ENCODE results near the gene AGA.

Gene AGA

DNA sequence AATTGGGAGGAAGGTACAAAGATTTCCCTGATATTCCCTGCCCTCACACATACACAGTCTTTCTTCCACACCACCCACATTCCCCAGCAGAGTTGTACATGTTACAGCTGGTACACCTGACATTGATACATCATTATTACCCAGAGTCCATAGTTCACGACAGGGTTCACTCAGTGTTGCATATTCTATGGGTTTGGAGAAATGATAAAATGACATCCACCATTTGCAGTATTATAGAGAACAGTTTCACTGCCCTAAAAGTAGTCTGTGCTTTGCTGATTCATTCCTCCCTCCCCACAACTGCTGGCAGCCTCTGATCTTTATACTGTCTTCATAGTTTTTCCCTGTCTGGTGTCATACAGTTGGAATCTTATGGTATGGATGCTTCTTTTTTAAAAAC lies 15.0 kb downstream of the AGA start:
- Histone ChIP-seq H4K20me1 (ENCODE audit: low read depth, low read length) (no peaks in the 10 kb centered on the region), H3K4me2 (ENCODE audit: low read depth, low read length, poor library complexity, severe bottlenecking) (no peak overlapping the region), H3K27ac (ENCODE audit: low read depth, low read length) (no peak overlapping the region), H3K9ac (ENCODE audit: low read length) (no peak overlapping the region), H3K36me3 (ENCODE audit: low read length) (0 out of 2 replicates have a peak, but pooled peaks cover 6% of the 10 kb centered on the region), H3F3A (ENCODE audit: insufficient read depth) (no peaks in the 10 kb centered on the region), H3K27me3 (ENCODE audit: low read length) (no peaks in the 10 kb centered on the region), H2AFZ (ENCODE audit: low read depth, low read length, severe bottlenecking) (no peak overlapping the region), H3K9me2 (replicated peaks; ENCODE audit: insufficient read depth, low read length) (no peaks in the 10 kb centered on the region), H3K79me2 (ENCODE audit: insufficient read depth, low read length) (no peaks in the 10 kb centered on the region), H3K9me3 (ENCODE audit: insufficient read depth, low read length) (no peaks in the 10 kb centered on the region), H3K4me3 (ENCODE audit: insufficient read depth, low read length, poor library complexity, severe bottlenecking) (no peak overlapping the region)
- TF ChIP-seq, protein P1, sequence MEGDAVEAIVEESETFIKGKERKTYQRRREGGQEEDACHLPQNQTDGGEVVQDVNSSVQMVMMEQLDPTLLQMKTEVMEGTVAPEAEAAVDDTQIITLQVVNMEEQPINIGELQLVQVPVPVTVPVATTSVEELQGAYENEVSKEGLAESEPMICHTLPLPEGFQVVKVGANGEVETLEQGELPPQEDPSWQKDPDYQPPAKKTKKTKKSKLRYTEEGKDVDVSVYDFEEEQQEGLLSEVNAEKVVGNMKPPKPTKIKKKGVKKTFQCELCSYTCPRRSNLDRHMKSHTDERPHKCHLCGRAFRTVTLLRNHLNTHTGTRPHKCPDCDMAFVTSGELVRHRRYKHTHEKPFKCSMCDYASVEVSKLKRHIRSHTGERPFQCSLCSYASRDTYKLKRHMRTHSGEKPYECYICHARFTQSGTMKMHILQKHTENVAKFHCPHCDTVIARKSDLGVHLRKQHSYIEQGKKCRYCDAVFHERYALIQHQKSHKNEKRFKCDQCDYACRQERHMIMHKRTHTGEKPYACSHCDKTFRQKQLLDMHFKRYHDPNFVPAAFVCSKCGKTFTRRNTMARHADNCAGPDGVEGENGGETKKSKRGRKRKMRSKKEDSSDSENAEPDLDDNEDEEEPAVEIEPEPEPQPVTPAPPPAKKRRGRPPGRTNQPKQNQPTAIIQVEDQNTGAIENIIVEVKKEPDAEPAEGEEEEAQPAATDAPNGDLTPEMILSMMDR (IDR thresholded peaks at IDR 0.05; ENCODE audit: insufficient read depth, low read length, poor library complexity, severe bottlenecking): no peak
- no peak for TF ChIP-seq EZH2phosphoT487 (conservative IDR thresholded peaks at IDR 0.05; ENCODE audit: low read length)

- Histone ChIP-seq H2AFZ (ENCODE audit: low read depth, low read length, severe bottlenecking) (no peak overlapping the region), H3K9me2 (replicated peaks; ENCODE audit: insufficient read depth, low read length) (no peaks in the 10 kb centered on the region)
Measured at GRCh38 chr4:177419434-177419833, 22.8 kb downstream of the AGA start.

GRCh38 chr4:177413656-177414055 lies 28.6 kb downstream of the AGA start:
- Histone ChIP-seq H3K9ac (ENCODE audit: low read length) (no peak overlapping the region), H3K79me2 (ENCODE audit: insufficient read depth, low read length) (no peaks in the 10 kb centered on the region), H3K27ac (ENCODE audit: low read depth, low read length) (no peak overlapping the region), H3F3A (ENCODE audit: insufficient read depth) (no peaks in the 10 kb centered on the region), H3K36me3 (ENCODE audit: low read length) (no peaks in the 10 kb centered on the region), H3K4me2 (ENCODE audit: low read depth, low read length, poor library complexity, severe bottlenecking) (no peak overlapping the region), H3K27me3 (ENCODE audit: low read length) (no peaks in the 10 kb centered on the region), H2AFZ (ENCODE audit: low read depth, low read length, severe bottlenecking) (no peak overlapping the region), H3K9me3 (ENCODE audit: insufficient read depth, low read length) (no peaks in the 10 kb centered on the region), H3K9me2 (replicated peaks; ENCODE audit: insufficient read depth, low read length) (no peaks in the 10 kb centered on the region), H4K20me1 (ENCODE audit: low read depth, low read length) (no peaks in the 10 kb centered on the region), H3K4me3 (ENCODE audit: insufficient read depth, low read length, poor library complexity, severe bottlenecking) (no peak overlapping the region)
- TF ChIP-seq EZH2phosphoT487 (conservative IDR thresholded peaks at IDR 0.05; ENCODE audit: low read length): no peak
- TF ChIP-seq, protein P1 (IDR thresholded peaks at IDR 0.05; ENCODE audit: insufficient read depth, low read length, poor library complexity, severe bottlenecking): no peak

More at GRCh38 chr4:177419434-177419833, 22.8 kb downstream of the AGA start:
- TF ChIP-seq, protein P1 (IDR thresholded peaks at IDR 0.05; ENCODE audit: insufficient read depth, low read length, poor library complexity, severe bottlenecking): no peak
- TF ChIP-seq EZH2phosphoT487 (conservative IDR thresholded peaks at IDR 0.05; ENCODE audit: low read length): no peak
- no peaks in the 10 kb centered on the region for H3F3A ChIP-seq (ENCODE audit: insufficient read depth)
- no peak overlapping the region for H3K27ac ChIP-seq (ENCODE audit: low read depth, low read length)
- no peak overlapping the region for H3K4me3 ChIP-seq (ENCODE audit: insufficient read depth, low read length, poor library complexity, severe bottlenecking)
- no peaks in the 10 kb centered on the region for H4K20me1 ChIP-seq (ENCODE audit: low read depth, low read length)
- no peaks in the 10 kb centered on the region for H3K79me2 ChIP-seq (ENCODE audit: insufficient read depth, low read length)
- no peaks in the 10 kb centered on the region for H3K27me3 ChIP-seq (ENCODE audit: low read length)
- no peak overlapping the region for H3K4me2 ChIP-seq (ENCODE audit: low read depth, low read length, poor library complexity, severe bottlenecking)
- no peaks in the 10 kb centered on the region; the same call in 1 of the 2 replicates for H3K9me3 ChIP-seq (ENCODE audit: insufficient read depth, low read length)
- H3K36me3 ChIP-seq (ENCODE audit: low read length): no peaks in the 10 kb centered on the region
- no peak overlapping the region for H3K9ac ChIP-seq (ENCODE audit: low read length)
